HG03432 (cell line): ENCODE results near the gene HOOK1.
"Not testable (repeated sequence)": the region's sequence is repeated elsewhere in the genome, so short reads cannot be mapped to it uniquely, and the experiment has no call there.

ENCODE experiments used
- ATAC-seq: cut with Tn5 transposase; IDR thresholded peaks from one replicate; pipeline ENCODE4 v1.9.1; 2021; ENCODE audit warnings: mild to moderate bottlenecking, moderate library complexity; ENCODE audit not compliant: unreplicated experiment

The HOOK1 gene

DNA sequence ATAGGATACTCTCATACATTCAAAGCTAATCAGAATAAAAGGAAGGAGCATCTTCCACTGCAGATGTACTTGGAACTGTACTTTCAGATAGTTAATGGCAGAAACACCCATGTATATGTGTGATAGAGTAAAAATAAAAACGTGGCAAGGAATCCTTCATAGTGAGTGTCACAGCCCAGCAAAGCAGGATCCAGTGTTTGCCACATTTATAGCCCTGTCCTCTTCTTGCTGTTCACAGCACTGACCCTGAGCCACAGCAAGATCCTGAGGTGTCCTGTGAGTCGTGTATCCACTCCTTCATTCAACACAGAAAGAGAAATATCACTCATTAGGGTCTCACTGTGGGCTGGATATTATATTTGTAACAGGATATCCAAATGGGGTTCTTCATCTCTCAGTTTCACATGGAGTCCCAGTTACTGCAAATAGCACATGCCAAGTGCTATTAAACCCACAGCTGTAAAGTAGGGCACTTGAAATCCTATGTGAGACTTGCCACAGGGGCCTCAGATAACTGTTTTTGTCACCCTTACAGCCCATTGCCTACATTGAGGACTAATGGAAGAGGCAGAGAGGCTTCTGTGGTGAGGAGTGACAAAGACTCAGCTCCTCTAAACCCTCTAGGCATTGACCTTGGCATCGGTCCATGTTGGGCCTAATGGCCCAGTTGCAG lies 70.5 kb downstream of the HOOK1 start:
- ATAC-seq: no peak

DNA sequence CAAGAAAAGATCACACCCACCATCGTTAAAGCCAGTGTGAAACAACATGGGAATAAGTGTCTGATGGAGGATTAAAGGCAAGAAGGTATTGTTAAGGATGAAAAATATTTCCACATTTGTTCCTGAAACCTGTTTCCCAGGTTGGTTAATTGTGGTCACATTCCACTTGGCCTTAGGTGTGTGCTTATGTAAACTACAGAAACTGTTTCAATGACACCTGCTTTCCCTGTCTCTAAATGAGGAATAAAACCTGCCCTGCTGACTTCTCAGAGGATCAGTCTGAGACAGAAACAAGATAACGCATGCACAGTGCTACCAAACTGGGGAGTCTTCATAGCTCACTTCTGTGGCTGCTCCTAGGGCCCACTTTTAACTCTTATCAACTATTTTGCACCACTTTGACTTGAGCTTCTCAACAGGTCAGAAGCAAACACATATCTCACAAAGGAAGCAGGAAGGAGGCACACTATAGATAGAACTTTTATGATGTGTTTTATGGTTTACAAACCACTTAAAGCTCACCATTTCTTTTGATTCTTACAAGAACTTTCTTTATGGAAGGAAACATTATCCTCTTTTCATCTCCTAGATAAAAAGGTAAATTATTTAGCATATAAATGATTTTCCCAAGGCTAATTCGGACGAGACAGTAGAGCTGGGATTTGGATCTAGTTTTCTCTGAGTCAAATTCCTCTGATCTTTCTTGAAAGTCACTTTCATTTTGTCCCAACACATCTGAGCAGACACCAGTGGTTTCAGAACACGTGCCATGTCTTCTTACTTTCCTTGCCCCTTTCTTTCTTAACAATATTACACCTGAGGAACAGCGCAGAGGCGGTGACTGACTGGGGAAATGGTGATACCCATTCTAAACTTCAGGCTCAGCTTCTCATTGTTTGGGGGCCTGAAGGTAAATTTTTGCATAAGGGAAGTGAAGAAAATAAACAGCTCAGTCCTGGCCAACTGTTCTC lies 78.4 kb downstream of the HOOK1 start:
- no peak for ATAC-seq

DNA sequence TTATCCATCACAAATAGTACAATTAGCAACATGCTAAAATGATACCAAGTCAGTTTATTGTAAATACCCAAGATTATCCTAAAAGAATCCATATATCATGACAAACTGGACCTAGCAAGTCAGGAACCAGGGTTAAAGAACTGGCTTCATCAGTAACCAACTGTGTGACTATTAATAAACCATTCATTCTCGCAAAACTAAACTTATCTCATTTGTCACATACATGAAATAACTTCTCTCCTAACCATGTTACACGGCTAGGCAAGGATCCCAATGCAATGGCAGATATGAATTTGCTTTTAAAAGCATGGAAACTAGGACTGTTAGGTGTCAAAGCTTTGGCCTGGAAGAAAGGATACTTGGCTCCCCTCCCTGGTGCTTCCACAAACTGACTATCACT lies 82.4 kb downstream of the HOOK1 start:
- no peak for ATAC-seq

DNA sequence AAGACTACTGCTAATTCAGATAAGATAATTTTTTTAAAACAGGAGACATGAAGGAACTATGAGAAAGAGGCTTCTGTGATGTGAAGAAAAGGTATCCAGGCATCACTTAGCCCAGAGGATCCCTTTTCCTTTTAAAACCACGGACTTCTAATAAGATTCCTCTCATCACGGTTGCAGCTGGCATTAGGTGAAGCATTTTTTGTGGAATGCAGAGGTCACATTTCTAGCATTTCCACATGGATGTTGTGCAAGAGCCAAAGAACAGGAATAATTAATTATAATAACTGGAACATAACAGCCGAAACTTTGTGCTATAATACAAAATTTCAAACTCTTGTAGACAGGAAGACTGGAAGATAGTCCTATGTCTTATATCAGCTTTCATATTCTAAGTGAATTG lies 84.2 kb downstream of the HOOK1 start:
- no peak for ATAC-seq

DNA sequence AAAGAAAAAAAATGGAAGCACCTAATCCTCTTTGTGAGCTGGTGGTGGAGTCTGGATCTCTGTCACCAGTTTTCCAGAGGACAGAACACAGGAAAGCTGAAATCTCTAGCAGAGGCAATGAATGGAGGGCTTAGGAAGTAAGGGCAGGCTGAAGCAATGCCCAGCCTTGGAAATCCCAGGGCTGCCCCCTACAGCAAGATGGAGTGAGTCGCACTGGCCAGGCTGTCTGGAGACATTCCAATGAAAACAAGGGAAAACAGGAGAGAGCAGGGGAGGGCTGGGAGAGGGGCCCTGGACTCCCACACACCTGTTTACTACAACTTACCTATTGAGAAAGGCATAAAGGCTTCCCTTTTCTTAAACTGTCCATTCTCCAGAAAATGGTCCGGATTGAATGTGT lies 85.9 kb downstream of the HOOK1 start:
- ATAC-seq: no peak

DNA sequence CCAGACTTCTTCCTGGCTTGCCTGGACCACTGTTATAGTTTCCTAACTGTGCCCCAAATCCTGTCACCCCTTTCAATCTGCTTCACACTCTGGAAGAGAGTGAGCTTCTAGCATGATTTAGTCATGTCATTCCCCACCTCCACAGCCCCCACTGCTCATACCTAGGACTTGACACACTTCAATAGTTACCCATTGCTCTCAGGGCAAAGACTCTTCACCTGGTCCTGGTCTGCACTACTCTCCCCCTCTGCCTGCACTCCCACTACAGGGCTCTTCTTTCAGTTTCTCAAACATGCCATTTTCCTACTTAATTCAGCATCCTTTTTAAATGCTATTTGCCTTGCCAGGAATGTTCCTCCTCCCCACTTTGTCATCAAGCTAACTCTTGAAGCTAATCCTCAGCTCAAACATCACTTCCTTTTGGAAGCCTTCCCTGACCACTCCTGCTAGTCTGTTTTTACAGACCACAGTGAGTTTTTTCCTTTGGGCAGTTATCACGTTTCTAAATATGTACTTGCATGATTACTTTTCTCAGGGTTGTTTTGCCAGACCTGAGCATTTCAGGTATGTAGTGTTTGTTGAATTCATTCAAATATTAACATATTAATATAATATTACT lies 87.1 kb downstream of the HOOK1 start:
- no peak for ATAC-seq

DNA sequence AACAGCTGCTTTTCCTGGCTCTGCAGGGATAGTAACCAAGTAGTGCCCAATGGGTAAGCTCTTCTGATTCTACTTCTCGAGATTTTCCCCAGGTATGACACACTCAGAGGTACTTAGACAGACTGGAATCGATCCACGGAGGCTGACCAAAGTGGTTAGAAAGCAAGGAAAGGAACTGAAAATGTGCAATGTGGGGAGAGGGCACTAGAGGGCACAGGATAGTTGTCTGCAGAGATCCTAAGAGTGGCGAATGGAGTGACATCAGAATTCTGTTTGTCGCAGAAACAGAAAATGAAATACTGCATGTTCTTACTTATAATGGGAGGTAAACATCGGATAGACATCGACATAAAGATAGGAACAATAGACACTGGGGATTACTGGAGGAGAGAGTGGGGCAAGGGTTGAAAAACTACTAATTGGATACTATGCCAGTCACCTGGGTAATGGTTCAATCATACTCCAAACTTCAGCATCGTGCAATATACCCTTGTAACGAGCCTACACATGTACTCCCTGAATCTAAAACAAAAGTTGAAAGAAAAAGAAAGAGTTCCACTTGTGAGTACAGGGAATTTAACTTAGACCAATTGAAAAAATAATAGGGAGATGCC lies 88.5 kb downstream of the HOOK1 start:
- peak; percentile 79 for ATAC-seq

DNA sequence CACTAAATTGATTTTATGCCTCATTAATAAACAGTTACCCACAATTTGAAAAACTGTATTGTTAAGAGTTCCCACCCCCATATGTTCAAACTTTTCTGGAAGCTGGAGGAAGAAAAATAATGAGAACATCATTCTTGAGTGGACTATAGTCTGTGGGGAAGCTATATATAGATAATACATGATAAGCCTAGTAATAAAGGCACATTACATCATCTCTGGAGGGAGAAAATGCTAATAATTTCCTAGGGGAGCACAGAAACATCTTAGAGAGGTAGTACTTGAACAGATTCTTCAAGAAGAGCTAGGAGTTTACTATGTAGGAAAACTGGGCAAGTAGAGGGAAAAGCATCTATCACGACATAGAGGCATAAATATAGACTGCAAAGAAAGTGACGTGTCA lies 92.2 kb downstream of the HOOK1 start:
- ATAC-seq: no peak

DNA sequence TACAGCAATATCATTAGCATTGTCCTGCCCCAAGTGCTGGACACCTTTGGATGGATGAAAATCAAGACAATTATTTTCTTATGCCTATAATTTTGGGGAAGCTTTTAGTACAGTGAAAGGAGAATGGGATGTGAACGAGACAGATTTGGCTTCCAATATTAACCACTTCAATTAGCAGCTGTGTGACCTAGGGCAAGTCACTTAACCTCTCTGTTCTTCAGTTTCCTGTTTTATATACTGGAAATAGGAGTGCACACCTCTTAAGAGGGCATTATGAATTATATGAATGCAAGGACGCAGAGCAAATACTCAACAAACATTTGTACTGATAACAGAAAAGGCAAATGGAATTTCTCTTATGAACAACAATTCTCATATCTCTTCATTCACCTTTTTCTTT lies 93.3 kb downstream of the HOOK1 start:
- no peak for ATAC-seq

DNA sequence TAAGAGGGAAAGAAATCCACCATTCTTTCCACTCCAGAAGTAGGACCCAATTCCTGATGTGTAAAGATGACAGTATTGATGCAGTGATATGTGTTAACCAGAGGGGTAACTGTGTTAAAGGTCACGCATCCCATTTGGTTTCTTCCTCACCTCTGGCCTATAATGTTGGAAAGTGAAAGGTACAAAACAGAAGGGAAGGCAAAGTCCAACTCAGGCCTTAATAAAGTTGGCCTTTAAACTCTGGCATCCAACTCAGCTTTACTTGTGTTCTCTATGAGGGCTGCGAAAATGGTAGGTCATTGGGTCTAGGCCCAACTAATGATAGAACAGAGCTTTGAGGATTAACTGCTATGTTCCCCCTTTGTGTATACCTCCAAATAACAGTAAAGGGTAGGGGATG lies 93.9 kb downstream of the HOOK1 start:
- ATAC-seq: no peak

DNA sequence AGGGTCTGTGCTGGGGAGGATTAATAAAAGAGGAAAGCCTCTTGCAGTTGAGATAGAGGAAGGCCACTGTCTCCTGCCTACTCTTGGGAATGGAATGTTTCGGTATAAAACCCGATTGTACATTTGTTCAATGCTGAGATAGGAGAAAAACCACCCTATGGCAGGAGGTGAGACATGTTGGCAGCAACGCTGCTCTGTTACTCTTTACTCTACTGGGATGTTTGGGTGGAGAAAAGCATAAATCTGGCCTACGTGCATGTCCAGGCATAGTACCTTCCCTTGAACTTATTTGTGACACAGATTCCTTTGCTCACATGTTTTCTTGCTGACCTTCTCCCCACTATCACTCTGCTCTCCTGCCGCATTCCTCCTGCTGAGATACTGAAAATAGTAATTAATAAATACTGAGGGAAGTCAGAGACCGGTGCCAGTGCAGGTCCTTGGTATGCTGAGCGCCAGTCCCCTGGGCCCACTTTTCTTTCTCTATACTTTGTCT lies 100.1 kb downstream of the HOOK1 start:
- ATAC-seq: not testable (repeated sequence)

DNA sequence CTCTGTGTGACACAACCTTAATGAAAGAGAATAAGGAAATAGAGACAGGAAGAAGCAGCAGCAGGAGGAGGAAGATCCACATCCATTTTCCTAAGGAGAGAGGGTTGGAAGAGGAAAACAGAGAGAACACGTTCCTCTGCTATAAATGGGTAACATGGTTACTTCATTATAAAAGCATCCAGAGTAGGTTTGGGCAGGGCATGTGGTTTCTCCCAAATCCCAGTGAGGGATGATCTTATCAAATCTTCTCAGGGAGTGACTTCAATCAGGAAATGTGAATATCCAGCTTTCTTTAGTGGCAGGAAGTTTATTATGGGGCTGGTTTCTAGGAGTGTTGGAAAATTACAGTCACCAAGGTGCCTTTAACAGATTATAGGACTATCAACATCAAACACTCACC lies 100.8 kb downstream of the HOOK1 start:
- ATAC-seq: no peak

DNA sequence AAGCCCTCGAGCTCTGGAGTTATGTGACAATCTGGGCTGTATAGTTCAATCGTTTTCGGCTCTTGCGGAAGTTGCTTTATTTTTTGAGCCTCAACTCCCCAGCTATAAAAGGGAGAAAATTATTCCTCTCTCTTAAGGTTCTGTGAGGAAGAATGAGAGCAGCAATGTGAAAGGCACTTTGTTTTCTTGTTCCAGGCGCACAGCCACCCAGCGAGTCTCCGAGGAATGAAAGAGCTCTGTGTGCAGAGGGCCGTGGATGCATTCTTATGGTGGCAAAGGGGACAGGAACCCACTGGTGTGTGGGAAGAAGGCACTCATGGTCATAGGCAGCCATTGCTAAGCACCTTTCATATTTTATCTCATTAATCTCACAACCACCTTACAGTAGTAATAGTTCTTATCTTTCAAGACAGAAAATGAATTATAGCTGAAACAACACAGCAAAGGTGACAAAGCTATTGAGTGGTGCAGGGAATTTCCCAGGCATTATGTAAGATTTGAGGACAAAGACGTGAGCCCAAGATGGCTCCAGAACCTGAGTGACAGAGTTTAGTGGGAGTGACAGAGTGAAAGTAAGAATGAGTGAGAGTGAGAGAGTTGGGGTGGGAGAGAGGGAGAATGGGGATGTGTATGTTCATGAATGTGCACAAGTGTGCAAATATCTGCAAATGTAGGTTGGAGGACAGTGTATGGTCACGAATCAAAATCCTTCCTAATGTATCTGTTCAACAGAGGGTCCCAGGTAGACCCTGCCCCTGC lies 102.5 kb downstream of the HOOK1 start:
- ATAC-seq: no peak

DNA sequence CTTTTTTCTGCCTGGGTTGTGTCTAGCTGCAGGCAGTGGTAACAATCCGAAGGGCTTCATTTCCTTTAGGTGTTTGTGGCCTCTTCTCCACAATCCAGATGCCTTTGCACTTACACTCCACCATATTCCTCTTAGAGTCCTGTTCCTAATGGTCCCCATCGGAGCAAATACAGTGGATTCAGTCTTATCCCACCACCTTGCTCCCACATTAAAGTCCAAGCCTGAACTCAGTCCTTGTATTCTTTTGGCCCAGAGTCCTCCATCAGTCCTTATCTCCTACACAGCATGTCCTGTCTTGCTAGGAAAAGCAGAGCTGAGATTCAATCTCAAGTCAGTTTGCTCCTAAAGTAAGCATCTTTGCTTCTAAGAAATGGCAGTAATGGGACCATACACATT lies 103.0 kb downstream of the HOOK1 start:
- ATAC-seq: no peak

DNA sequence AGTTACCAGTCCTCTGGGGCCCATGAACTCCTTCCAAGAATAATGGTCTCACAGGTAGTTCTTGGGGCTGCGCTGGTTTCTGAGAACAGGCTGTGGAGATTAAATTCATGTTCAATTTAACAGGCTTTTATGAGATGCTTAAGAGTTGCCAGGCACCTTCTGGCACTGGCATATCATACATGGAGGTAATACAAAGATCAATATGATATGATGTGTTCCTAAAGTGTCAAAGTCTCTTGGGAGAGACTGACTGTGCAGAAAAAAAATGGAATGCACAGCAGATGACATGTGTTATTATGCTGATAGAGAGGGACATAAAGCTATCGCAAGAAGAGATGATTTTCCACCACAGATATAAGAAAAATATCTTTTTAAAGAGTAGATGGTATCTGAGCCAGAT lies 105.0 kb downstream of the HOOK1 start:
- ATAC-seq: no peak

DNA sequence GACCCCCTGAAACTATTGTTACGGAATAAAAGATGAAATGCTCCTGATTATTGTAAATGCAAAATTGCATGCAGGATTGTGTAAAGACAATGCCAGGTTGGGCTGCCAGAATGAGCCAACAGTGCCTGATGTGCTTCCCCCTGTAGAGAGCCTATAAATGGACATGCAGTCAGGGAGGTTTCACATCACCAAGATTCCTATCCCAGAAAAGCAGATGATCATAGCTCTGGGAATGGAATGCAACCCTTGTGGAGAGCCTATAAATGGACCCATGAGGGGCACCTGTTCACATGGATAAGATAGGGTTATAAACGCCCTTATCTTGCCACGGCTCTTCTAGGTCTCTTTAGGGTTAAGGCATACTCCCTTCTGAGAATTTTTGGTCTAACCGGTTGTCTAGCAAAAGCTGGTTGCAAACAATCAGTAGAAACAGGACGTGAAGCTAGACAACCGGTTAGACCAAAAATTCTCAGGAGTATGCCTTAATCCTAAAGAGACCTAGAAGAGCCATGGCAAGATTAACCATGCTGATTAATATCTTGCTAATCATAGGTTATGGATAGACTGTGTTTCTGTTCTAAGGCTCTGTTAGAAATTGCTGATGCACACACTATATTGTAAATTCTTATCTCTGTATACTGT lies 106.6 kb downstream of the HOOK1 start:
- not testable (repeated sequence) for ATAC-seq

DNA sequence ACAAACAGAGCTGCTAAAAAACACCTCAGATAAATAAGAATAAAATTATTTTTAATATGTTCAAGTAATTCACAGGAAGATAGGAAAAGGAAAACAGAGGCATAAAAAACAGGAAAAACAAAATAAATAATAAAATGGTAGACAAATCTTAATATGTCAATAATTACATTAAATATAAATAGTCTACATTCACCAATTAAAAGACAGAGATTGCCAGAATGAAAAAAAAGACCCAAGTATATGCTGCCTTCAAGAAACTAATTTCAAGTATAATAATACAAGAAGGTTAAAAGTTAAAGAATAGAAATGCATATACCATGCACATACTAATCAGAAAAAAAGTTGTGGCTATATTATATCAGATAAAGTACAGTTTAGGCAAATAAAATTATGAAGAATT lies 109.9 kb downstream of the HOOK1 start:
- ATAC-seq: no peak
